T-helper 2 cell treated with Interferon-gamma antibody and Interleukin-4, amounts not matched to agents 5 μg/mL and 100 μg/mL, for 36 hours (primary cell): ENCODE measurements around the gene PERM1.

Experiments used
- DNase-seq: peaks from one replicate; pipeline ENCODE4 v3.0.0; 2021; ENCODE audit warnings: low spot score
- H3K27ac Mint-ChIP-seq: one replicate; pipeline ENCODE4 v1.8.0; 2021; ENCODE audit warnings: mild to moderate bottlenecking, mixed read lengths
- H3K27me3 Mint-ChIP-seq: one replicate; pipeline ENCODE4 v1.8.0; 2021; ENCODE audit warnings: low read depth, mixed read lengths
- H3K36me3 Mint-ChIP-seq: one replicate; pipeline ENCODE4 v1.8.0; 2021; ENCODE audit warnings: low read depth, mixed read lengths
- H3K4me1 Mint-ChIP-seq: one replicate; pipeline ENCODE4 v1.8.0; 2021; ENCODE audit warnings: low read depth, mixed read lengths
- H3K4me3 Mint-ChIP-seq: one replicate; pipeline ENCODE4 v1.8.0; 2022; ENCODE audit warnings: mild to moderate bottlenecking, moderate library complexity, mixed read lengths
- H3K9me3 Mint-ChIP-seq: one replicate; pipeline ENCODE4 v1.8.0; 2021; ENCODE audit warnings: mixed read lengths

The PERM1 gene

GRCh38 chr1:940107-941014 lies 41.5 kb downstream of the PERM1 start:
- no peak overlapping the region for H3K27ac Mint-ChIP-seq
- H3K4me1 Mint-ChIP-seq: peaks cover 3% of the 10 kb centered on the region
- peak overlapping the region; percentile 21 for H3K4me3 Mint-ChIP-seq
- DNase-seq: no peak
- H3K27me3 Mint-ChIP-seq: peaks cover 33% of the 10 kb centered on the region
- H3K9me3 Mint-ChIP-seq: no peaks in the 10 kb centered on the region
- peaks cover 7% of the 10 kb centered on the region for H3K36me3 Mint-ChIP-seq

DNA sequence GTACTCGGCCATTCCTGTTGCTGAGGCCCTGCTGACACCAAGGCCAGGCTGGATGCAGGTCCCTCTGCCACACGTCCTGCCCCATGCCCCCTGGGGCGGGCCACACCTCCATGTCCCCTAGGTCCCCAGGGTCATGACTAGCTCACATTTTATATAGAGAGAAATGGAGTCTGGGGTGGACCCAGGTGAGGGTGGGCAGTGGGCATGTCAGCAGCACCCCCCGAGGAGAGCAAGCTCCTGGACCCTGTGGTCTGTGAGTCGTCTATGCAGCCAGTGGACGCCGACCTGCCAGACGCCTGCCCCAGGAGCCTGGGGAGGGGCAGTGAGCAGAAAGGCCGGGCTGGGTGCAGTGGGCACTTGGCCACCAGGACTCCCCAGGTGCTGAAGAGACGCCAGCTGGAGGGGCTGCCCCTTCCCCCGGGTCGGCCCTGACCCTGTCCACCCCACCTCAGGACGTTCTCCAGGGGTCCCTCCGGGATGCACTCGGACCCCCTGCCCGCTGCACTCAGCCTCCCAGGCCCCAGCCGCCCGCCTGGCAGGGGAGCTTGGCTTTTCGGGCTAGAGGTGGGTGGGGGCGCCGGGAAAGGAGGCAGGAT lies 42.3 kb downstream of the PERM1 start:
- no peak for DNase-seq
- peaks cover 2% of the 10 kb centered on the region for H3K36me3 Mint-ChIP-seq
- no peak overlapping the region for H3K27ac Mint-ChIP-seq
- H3K27me3 Mint-ChIP-seq: peaks cover 38% of the 10 kb centered on the region
- H3K4me3 Mint-ChIP-seq: no peak overlapping the region
- peaks cover 3% of the 10 kb centered on the region for H3K4me1 Mint-ChIP-seq
- H3K9me3 Mint-ChIP-seq: no peaks in the 10 kb centered on the region

DNA sequence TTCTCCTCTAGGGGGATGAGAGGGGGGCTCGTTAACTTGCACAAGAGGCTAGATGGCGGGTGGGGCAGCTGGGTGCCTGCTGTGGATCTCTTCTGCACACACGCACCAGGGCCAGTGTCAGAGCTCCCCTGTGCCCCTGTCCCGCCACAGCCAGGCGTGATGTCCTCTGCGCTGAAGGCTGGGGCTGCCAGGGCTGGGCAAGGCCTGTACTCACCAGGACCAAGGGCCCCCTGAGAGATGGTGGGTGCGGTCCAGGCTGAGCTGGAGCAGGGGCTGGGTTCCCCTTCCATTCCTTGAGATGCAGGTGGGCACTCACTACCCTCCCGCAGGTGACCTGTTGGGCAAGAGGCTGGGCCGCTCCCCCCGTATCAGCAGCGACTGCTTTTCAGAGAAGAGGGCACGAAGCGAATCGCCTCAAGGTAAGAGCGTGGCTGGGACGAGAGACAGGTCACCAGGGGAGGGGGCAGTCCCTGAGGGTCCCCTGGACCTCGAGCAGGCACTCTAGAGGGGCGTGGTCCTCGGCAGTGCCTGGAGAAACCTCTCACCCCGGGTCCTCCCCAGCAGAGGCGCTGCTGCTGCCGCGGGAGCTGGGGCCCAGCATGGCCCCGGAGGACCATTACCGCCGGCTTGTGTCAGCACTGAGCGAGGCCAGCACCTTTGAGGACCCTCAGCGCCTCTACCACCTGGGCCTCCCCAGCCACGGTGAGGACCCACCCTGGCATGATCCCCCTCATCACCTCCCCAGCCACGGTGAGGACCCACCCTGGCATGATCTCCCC lies 43.0 kb downstream of the PERM1 start:
- H3K9me3 Mint-ChIP-seq: no peaks in the 10 kb centered on the region
- no peak overlapping the region for H3K4me3 Mint-ChIP-seq
- peaks cover 38% of the 10 kb centered on the region for H3K27me3 Mint-ChIP-seq
- no peaks in the 10 kb centered on the region for H3K36me3 Mint-ChIP-seq
- DNase-seq: no peak
- no peak overlapping the region for H3K27ac Mint-ChIP-seq
- peaks cover 3% of the 10 kb centered on the region for H3K4me1 Mint-ChIP-seq

DNA sequence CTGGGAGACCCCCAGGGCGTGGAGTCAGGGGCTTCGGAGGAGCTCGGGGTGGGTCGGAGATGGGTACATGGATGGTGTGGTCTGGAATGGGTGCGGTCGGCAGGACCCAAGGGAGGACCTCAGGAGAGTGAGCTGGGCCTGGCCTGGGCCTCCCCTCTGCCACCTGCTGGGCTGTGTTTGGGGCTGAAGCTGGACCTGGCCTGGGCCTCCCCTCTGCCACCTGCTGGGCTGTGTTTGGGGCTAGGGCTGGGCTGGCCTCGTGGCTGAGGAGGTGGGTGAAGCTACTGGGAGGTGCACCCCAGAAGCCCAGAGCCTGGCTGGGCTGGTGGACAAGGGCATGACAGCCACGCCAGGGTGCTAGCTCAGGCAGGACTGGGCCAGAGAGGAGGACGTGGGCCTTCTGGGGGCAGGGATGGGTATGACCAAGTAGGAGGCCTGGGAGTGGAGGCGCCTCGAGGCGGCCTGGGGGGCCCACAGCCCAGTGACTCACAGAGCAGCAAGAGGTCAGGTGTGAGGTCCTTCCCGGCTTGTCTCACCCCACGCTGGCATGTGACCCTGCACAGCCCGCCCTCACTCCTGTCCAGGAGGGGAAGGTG lies 43.7 kb downstream of the PERM1 start:
- H3K4me3 Mint-ChIP-seq: no peak overlapping the region
- no peak overlapping the region for H3K27ac Mint-ChIP-seq
- no peak for DNase-seq
- H3K4me1 Mint-ChIP-seq: peaks cover 3% of the 10 kb centered on the region
- no peaks in the 10 kb centered on the region for H3K9me3 Mint-ChIP-seq
- H3K36me3 Mint-ChIP-seq: no peaks in the 10 kb centered on the region
- peaks cover 39% of the 10 kb centered on the region for H3K27me3 Mint-ChIP-seq

- DNase-seq: no peak
- H3K27ac Mint-ChIP-seq: no peak overlapping the region
- H3K4me3 Mint-ChIP-seq: no peak overlapping the region
- no peaks in the 10 kb centered on the region for H3K36me3 Mint-ChIP-seq
- no peaks in the 10 kb centered on the region for H3K9me3 Mint-ChIP-seq
- H3K4me1 Mint-ChIP-seq: peaks cover 3% of the 10 kb centered on the region
- H3K27me3 Mint-ChIP-seq: peaks cover 38% of the 10 kb centered on the region
Measured at GRCh38 chr1:937521-937920, 44.4 kb downstream of the PERM1 start.

- peaks cover 39% of the 10 kb centered on the region for H3K27me3 Mint-ChIP-seq
- no peaks in the 10 kb centered on the region for H3K9me3 Mint-ChIP-seq
- no peak overlapping the region for H3K27ac Mint-ChIP-seq
- peaks cover 3% of the 10 kb centered on the region for H3K4me1 Mint-ChIP-seq
- H3K4me3 Mint-ChIP-seq: no peak overlapping the region
- H3K36me3 Mint-ChIP-seq: no peaks in the 10 kb centered on the region
- no peak for DNase-seq
Measured at GRCh38 chr1:936348-937264, 45.3 kb downstream of the PERM1 start.

GRCh38 chr1:935751-936231 lies 46.1 kb downstream of the PERM1 start:
- DNase-seq: no peak
- H3K27me3 Mint-ChIP-seq: peaks cover 40% of the 10 kb centered on the region
- H3K27ac Mint-ChIP-seq: no peak overlapping the region
- H3K4me3 Mint-ChIP-seq: no peak overlapping the region
- H3K9me3 Mint-ChIP-seq: no peaks in the 10 kb centered on the region
- H3K36me3 Mint-ChIP-seq: no peaks in the 10 kb centered on the region
- H3K4me1 Mint-ChIP-seq: no peaks in the 10 kb centered on the region

- Mint-ChIP-seq H3K27me3 (peaks cover 37% of the 10 kb centered on the region), H3K4me3 (no peak overlapping the region), H3K27ac (no peak overlapping the region), H3K36me3 (no peaks in the 10 kb centered on the region), H3K4me1 (no peaks in the 10 kb centered on the region), H3K9me3 (no peaks in the 10 kb centered on the region)
- DNase-seq: no peak
Measured at GRCh38 chr1:934991-935750, 46.7 kb downstream of the PERM1 start.

DNA sequence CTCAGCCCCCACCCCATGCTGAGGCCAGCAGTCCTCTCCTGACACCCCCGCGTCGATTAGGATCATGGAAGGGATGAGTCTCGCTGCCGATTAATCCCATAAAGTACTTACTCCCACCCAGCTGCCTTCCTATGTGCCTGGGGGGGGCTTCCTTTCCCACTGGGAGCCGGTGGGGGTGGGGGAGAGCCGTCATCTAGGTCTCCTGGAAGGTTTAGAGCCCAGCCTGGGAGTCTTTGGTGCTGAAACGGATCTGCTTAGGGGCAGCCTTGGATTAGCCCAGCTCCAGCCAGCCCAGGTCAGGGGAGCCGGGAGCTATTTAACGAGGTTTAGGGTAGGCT lies 48.3 kb downstream of the PERM1 start:
- DNase-seq: no peak
- Mint-ChIP-seq H3K36me3 (no peaks in the 10 kb centered on the region), H3K27ac (no peak overlapping the region), H3K27me3 (peaks cover 36% of the 10 kb centered on the region), H3K4me1 (no peaks in the 10 kb centered on the region), H3K9me3 (no peaks in the 10 kb centered on the region), H3K4me3 (no peak overlapping the region)

GRCh38 chr1:932776-933602 lies 48.9 kb downstream of the PERM1 start:
- Mint-ChIP-seq H3K9me3 (no peaks in the 10 kb centered on the region), H3K27me3 (peaks cover 30% of the 10 kb centered on the region), H3K4me3 (no peak overlapping the region), H3K4me1 (no peaks in the 10 kb centered on the region), H3K27ac (no peak overlapping the region), H3K36me3 (no peaks in the 10 kb centered on the region)
- DNase-seq: no peak

- Mint-ChIP-seq H3K27ac (no peak overlapping the region), H3K36me3 (no peaks in the 10 kb centered on the region), H3K4me3 (no peak overlapping the region), H3K4me1 (no peaks in the 10 kb centered on the region), H3K9me3 (no peaks in the 10 kb centered on the region), H3K27me3 (peaks cover 34% of the 10 kb centered on the region)
- no peak for DNase-seq
Measured at GRCh38 chr1:932173-932510, 49.8 kb downstream of the PERM1 start.
